HEK293T (cell line): ENCODE measurements around the gene GABRB1.

Experiments
- ELF4 ChIP-seq: fragments of 450-650 bp; IDR thresholded peaks from 2 replicates; pipeline ENCODE4 v1.6.1; 2017; ENCODE audit warnings: antibody characterized with exemption
- HDGF ChIP-seq: fragments of 450-650 bp; IDR thresholded peaks from 2 replicates; pipeline ENCODE4 v1.6.1; 2017; ENCODE audit warnings: antibody characterized with exemption, borderline replicate concordance
- PKNOX1 ChIP-seq: fragments of 450-650 bp; IDR thresholded peaks from 2 replicates; pipeline ENCODE4 v1.6.1; 2016

- no peak for TF ChIP-seq HDGF
- no peak for TF ChIP-seq PKNOX1
- no peak for TF ChIP-seq ELF4
Measured at GRCh38 chr4:47474799-47475198, 443.4 kb downstream of the GABRB1 start.
